ENCODE results near the gene DSCAML1.

DSCAML1 gene

DNA sequence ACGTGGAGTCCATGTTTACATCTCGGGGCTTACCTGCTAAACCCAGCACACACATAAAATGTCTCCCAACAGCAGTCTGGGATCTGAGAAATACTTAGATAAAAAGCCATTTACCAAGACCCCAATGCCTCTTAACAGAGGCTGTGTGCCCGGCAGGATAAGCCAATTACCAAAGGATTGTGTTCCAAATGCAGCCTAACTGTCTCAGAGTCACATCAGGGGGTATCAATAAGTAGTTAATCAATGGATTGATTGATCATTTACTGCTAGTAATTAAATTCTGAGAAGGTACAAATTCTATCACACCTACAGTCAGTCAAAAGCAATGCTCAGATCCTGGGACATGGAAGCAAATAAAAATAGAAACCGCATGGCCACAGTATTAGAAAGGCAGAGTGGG lies 125.6 kb downstream of the DSCAML1 start:
- TF ChIP-seq CTCF (IDR thresholded peaks at IDR 0.05; ENCODE audit: insufficient read depth, missing control alignments): no peak
- FAIRE-seq (peak; percentile 82), DNase-seq (ENCODE audit: insufficient read length, low spot score) (peak; percentile 48)

DNA sequence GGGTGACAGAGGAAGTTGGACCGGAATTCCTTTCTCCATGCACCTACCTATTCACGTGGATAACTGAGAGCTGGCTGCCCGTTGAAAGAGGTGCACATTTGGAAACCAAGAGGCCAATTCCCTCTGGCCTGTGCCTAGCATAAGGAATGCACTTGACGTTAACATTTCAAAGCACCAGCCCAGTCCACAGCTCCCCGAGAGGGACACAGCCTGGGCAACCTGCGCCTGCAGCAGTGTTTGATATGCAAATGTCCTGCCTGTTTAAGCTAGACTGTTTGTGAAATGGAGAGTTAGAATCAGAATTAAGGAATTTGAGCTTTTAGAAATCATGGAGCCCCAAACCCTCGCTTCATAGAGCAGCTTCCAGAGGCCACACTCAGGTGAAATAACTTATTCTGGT lies 126.1 kb downstream of the DSCAML1 start:
- no peak for FAIRE-seq
- DNase-seq (ENCODE audit: insufficient read length, low spot score): no peak
- no peak for TF ChIP-seq CTCF (IDR thresholded peaks at IDR 0.05; ENCODE audit: insufficient read depth, missing control alignments)

DNA sequence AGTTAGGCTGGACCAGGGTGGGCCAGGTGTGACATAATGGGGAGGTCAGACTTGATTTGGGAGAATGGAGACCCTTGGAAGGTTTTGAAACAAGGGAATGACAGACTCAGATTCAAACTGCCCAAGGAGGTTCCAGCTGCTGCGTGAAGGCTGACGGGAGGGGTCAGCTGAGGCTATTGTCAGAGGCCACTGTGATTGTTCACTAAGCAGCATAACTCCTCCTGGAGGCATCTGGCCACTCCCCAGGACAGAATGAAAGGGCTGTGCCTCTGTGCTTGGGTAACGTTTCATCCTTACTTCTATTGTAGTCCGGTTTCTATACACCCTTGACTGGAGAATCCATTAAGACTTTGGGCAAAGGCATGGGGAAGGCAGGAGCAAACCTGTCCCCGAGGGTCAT lies 126.6 kb downstream of the DSCAML1 start:
- FAIRE-seq (no peak), DNase-seq (ENCODE audit: insufficient read length, low spot score) (no peak)
- TF ChIP-seq CTCF (IDR thresholded peaks at IDR 0.05; ENCODE audit: insufficient read depth, missing control alignments): no peak

DNA sequence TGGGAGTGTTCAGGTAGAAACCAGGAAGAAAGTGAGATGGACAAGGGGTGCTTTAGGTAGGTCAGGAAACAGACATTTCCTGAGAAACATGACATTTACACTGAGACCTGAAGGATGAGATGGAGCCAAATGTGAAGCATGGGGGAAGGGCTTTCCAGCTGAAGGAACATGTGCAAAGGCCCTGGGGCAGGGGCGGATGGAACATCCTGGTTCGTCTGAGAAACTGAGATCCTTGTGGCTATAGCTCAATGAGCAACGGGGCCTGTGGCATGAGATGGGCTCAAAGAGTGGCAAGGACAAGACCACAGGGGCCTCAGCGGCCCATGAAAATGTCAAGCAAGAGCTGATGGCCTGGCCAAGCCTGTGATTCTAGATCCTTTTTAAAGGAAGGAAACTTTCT lies 127.4 kb downstream of the DSCAML1 start:
- DNase-seq (ENCODE audit: insufficient read length, low spot score) (no peak), FAIRE-seq (no peak)
- no peak for TF ChIP-seq CTCF (IDR thresholded peaks at IDR 0.05; ENCODE audit: insufficient read depth, missing control alignments)

DNA sequence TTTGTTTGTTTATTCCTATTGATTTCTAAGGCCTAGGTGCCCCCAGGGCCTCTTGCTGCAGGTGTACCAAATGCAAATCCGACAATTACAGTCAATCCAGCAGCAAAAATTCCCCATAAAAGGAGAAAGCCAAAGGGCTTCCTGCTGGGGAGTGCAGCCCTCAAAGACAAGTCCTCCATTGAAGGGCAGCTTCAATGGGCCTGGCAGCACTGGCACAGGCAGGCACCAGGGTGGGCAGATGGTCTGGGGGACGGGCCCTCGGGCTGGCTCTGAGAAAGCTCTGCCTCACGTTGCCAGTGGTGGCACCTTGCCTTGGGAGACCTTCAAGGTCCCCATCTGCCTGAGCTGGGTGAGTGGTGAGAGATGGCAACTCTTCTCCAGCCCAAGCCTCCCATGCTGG lies 128.0 kb downstream of the DSCAML1 start:
- no peak for TF ChIP-seq CTCF (IDR thresholded peaks at IDR 0.05; ENCODE audit: insufficient read depth, missing control alignments)
- DNase-seq (ENCODE audit: insufficient read length, low spot score) (no peak), FAIRE-seq (no peak)

DNA sequence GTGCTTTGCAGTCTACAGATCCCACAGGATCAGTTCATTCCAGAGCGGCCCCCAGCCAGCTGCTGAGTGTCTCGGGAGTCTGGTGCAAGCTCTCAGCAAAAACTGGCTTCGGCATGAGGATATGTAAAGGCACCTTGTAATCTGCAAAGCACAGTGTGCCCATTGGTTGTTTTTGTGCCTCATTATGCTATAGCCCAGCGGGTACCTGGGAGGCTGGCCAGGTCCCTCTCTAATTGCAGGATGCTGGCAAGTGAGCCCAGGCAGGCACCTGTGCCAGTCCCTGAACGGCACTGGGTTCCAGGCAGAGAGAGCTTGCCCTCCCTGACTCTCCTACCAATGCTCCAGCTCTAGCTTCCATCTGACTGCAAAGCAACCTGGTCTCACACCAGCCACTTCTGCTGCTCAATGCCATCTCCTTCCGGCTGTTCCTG lies 128.7 kb downstream of the DSCAML1 start:
- DNase-seq (ENCODE audit: insufficient read length, low spot score) (no peak), FAIRE-seq (no peak)
- no peak for TF ChIP-seq CTCF (IDR thresholded peaks at IDR 0.05; ENCODE audit: insufficient read depth, missing control alignments)

GRCh38 chr11:117664897-117665296 lies 132.1 kb downstream of the DSCAML1 start:
- FAIRE-seq (no peak), DNase-seq (ENCODE audit: insufficient read length, low spot score) (no peak)
- no peak for TF ChIP-seq CTCF (IDR thresholded peaks at IDR 0.05; ENCODE audit: insufficient read depth, missing control alignments)

All from D721Med (cell line).